NCI-H1930 (cell line): ENCODE data around the gene PLCH1.

ENCODE experiments used
- DNase-seq, 2 experiments: peaks; one replicate each; lab custom pipeline; 2025; lab: John Stamatoyannopoulos, UW

Gene PLCH1

DNA sequence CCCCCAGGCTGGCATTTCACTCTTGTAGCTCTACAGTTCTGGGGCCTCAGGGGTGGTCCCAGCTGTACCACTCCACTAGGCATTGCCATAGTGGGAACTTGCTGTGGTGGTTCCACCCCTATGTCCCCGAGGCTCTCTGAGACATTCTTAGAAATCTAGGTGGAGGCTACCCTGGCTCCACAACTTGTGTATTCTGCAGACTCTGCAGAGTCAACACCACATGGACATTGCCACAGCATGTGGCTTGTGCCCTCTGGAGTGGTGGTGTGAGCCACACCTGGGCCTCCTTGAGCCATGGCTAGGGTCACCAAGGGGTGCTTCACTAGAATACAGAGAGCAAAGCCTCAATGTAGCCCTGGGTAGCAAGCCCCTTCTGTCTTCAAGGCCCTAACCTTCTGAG, 397.0 kb downstream of the PLCH1 start:
- DNase-seq, result no peak

- DNase-seq, result no peak
Measured at GRCh38 chr3:155342344-155342743, 402.5 kb downstream of the PLCH1 start.

DNA sequence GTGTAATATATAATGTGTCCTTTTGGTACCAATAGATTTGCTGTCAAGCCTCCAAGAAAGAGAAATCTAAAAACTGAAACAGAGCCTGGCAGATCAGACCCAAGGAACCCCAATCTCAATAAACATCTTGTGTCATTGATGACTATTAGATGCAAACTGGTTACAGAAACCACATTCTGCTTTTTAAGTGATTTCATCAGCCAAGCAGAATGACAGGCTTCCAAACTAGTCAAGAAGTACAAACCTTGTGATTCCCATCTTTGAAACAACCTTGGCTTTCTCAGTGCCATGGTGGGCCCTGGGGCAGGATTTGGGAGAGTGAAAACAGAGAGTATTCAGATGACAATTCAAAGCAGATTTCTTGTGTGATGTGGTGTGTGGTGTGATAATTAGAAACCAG, 405.8 kb downstream of the PLCH1 start:
- DNase-seq, result no peak

- DNase-seq, result no peak
Measured at GRCh38 chr3:155335724-155336354, 409.0 kb downstream of the PLCH1 start.

DNA sequence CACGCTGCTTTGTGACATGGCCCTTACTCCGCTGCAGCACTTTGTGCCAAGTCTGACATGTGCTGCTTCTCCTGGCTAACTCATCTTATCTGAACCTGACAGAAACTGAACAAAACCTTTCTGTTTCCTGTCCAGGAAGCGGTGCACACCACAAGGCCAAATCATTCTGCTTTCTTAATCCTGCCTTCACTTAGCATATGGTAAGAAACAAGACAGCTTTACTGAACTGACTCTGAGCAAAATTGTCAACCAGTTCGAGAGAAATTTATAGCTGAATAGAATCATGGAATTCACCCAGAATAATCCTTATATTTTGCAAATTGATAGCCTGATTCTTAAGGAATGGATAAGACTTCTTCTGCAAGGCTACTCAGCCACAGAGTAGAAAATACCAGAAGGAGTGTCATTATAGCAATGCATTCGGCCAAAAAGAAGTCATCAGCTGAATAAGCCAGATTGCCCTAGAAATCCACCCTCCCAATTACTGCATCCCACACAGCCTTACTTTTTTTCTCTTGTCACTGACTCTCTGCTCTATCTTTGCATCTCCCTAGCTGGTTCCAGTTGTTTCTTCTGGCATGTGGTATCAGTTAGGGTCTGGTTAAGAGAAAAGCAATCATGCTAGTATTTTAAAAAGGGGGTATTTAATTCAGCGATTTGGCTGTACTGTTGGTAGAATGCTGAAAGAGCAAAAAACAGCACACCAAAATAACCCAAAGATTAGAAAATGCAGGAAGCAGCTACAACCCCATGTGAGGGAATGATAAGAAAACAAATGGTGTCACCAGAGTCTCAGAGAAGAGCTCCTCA, 409.8 kb downstream of the PLCH1 start:
- DNase-seq, result no peak

GRCh38 chr3:155334215-155334913, 410.5 kb downstream of the PLCH1 start:
- DNase-seq, result no peak

GRCh38 chr3:155332716-155333115, 412.2 kb downstream of the PLCH1 start:
- no peak for DNase-seq

DNA sequence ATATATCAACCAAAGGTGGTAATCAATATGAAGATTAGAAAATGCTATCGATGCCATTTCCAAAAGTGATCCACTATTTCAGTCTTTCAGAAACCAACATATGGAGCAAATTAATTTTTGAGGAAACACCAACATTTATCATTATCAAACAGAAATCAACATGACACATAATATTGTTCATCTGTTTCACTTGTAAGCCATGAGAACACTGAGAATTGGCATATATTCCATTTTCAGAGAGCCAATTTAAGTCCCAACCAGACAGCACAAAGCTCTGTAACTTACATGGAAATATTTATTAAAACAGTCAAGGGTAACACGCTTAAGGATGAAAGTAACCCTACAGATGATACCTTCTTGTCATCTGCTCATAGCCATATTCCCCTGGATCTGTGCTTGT, 413.8 kb downstream of the PLCH1 start:
- no peak for DNase-seq

- DNase-seq, result no peak
Measured at GRCh38 chr3:155330370-155330769, 414.5 kb downstream of the PLCH1 start.

GRCh38 chr3:155329513-155330048, 415.3 kb downstream of the PLCH1 start:
- DNase-seq, result no peak

DNA sequence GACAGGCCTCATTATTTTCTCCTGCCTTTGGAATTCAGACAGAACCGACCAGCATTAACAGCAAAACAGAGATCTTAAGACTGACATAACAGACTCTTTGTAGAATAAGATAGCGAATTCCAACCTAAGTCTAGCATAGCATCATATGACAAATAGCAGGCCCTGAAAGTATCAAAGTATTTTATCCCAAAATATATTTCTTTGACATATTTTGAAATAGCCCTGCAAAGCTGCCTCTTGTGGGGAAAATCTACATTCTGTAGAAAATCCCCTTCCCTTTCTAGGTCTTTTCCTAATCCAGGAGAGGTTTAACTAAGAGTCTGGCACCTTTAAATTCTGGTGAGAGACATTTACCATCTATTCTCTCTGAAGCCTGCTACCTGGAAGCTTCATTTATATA, 417.0 kb downstream of the PLCH1 start:
- no peak for DNase-seq

DNA sequence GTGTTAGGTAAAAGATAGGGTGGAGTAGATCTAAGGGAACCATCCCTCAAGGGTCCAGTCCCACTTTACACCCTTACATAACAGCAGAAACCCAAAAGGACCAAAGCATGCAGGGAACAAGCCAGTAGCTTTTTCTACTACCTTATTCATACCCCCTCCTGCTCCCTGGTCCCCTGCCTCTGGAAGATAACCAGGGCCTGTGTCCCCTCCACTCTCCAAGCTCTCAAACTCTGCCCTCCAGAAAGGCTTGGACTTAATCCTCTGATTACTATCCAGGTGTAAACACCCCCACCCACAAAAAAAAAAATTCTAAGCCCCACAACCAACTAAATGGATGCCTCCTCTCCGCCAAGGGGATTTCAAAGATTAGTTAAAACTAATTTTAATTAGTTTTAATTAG, 417.4 kb downstream of the PLCH1 start:
- DNase-seq, result no peak

DNA sequence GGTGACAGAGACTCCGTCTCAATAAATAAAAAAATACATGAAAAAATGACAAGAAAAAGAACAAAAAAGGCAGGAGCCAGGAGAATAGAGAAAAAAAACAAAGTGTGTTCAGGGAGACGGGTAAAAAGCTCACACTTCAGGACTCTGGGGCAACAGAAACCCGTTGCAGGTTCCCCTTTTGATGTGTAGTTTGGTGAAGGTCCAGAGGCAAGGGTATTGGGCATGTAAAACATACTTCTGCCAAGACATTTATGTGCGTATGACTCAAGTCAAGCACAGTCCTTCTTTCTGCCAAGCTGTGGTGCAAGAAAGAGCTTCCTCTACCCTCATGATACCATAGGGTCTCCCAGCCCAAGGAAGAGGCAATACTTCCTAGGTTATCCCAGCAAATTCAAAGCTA, 418.0 kb downstream of the PLCH1 start:
- DNase-seq, result no peak

GRCh38 chr3:155326244-155326643, 418.6 kb downstream of the PLCH1 start:
- DNase-seq, result no peak
